Spleen (tissue), 7 donors: ENCODE measurements around the gene DOCK4.

Experiments
- POLR2A ChIP-seq, 3 donors: fragments of 450-650 bp; IDR thresholded peaks; one replicate each; pipeline ENCODE4 v1.5.1; 2017; ENCODE audit warnings: antibody characterized with exemption in 3 of 3, mild to moderate bottlenecking in 1 of 3
- TF ChIP-seq, protein P1 (sequence below), 11 experiments: fragments of 200-600 bp in 7 of 11; fragments of 450-650 bp in 4 of 11; sonication (generic) in 4 of 11; IDR thresholded peaks in 8 of 11; conservative IDR thresholded peaks in 3 of 11; 1 replicate in 7 of 11; 2 replicates in 4 of 11; pipeline versions ENCODE4 v1.4.0 to v1.8.0; 2016 to 2021; ENCODE audit warnings: antibody characterized with exemption in 11 of 11, inconsistent platforms in 4 of 11, mild to moderate bottlenecking in 1 of 11
- donor health status: DM: no; HTN: no; CAD: no; lungs with moderate emphysema.
- donor health status: DM: no; HTN: no; CAD: no.
- donor health status: DM: no; HTN: no; CAD: no.

DNA sequence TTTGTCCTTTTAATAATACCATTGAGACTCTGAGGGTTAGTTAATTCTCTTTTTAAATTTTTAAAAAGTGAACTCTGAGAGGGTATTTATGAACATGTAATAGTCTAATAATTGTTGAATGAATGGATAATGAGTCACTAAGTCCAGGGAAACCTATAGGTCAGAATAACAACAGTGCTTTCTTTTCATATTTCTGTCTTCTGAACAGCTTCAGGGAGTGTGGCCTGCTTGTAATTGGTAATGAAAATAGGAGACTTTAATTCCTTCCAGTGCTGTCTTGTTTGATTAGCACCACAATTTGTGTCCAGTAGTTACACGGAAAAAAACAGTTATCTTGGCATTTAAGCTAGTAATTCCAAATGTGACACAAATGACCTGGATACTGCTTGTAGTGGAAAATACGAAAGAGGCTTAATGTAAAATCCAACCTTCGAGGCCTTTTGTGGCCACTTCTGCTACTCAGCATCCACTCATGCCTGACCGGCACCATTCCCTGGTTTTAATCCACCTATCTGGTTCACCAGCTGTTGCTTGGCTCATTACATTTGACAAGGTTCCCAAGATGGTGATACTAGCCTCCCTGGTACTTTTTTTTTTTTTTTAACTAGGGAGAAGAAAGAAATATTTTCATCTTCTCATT, 494.7 kb downstream of the DOCK4 start:
- TF ChIP-seq, protein P1, sequence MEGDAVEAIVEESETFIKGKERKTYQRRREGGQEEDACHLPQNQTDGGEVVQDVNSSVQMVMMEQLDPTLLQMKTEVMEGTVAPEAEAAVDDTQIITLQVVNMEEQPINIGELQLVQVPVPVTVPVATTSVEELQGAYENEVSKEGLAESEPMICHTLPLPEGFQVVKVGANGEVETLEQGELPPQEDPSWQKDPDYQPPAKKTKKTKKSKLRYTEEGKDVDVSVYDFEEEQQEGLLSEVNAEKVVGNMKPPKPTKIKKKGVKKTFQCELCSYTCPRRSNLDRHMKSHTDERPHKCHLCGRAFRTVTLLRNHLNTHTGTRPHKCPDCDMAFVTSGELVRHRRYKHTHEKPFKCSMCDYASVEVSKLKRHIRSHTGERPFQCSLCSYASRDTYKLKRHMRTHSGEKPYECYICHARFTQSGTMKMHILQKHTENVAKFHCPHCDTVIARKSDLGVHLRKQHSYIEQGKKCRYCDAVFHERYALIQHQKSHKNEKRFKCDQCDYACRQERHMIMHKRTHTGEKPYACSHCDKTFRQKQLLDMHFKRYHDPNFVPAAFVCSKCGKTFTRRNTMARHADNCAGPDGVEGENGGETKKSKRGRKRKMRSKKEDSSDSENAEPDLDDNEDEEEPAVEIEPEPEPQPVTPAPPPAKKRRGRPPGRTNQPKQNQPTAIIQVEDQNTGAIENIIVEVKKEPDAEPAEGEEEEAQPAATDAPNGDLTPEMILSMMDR (IDR thresholded peaks at IDR 0.05 in 8 of 11, conservative IDR thresholded peaks at IDR 0.05 in 3 of 11): no peak
- TF ChIP-seq POLR2A (IDR thresholded peaks at IDR 0.05): no peak
